Mucosa of descending colon (tissue), 3 donors: ENCODE measurements around the gene CNOT11. TPM values are rescaled to one million over a fixed set of nuclear protein-coding genes. Genes with fewer than 3 reads are reported as not detected.

Source experiments
- ATAC-seq: fragments of 200-7000 bp; cut with Tn5 transposase; one replicate; pipeline ENCODE4 v1.9.1; 2020; ENCODE audit warnings: mild to moderate bottlenecking, moderate library complexity
- DNase-seq, 3 donors: peaks; one replicate each; pipeline ENCODE4 v3.0.0-alpha.2; 2020
- H3K36me3 ChIP-seq: fragments of 200-600 bp; one replicate; pipeline ENCODE4 v1.8.0; 2021; ENCODE audit warnings: low read depth, mild to moderate bottlenecking
- H3K4me1 ChIP-seq: fragments of 200-600 bp; one replicate; pipeline ENCODE4 v1.8.0; 2021; ENCODE audit warnings: low read depth, mild to moderate bottlenecking
- H3K4me3 ChIP-seq: fragments of 200-600 bp; one replicate; pipeline ENCODE4 v1.8.0; 2021; ENCODE audit warnings: mild to moderate bottlenecking
- H3K9me3 ChIP-seq: fragments of 200-600 bp; one replicate; pipeline ENCODE4 v1.8.0; 2021; ENCODE audit warnings: mild to moderate bottlenecking
- CTCF ChIP-seq: fragments of 200-600 bp; IDR thresholded peaks from one replicate; pipeline ENCODE4 v1.8.0; 2022; ENCODE audit warnings: antibody characterized with exemption, mild to moderate bottlenecking
- intact Hi-C, 2 donors: fragments of 100-400 bp; cut with DNase I in 1 of 2; cut with micrococcal nuclease in 1 of 2; formaldehyde crosslinking; loops; one replicate each; pipeline versions ENCODE4 v1.11.0 to v1.11.1; 2022; cut with DNase I, micrococcal nuclease
- total RNA-seq, 3 donors: library from RNA; stranded (reverse); fragmentation: NEBNext Ultra II Directional in 2 of 3; extraction: Animal tissue kit (Norgen Biotek cat#: 25700) in 2 of 3; gene quantifications; one replicate each; pipeline versions ENCODE4 v1.2.1 to v1.2.4, GENCODE V29; 2021 to 2023
- donor health status: DM: no; HTN: no; CAD: no; lungs with moderate emphysema.
- donor health status: DM: no; HTN: no; CAD: no.
- donor health status: DM: no; HTN: yes; CAD: no.

Gene CNOT11
- total RNA-seq, 3 donors from 2014 or later = 39.3 to 56.7 (median 54.4) TPM

GRCh38 chr2:101255501-101255900, 2.8 kb downstream of the CNOT11 start:
- H3K36me3 ChIP-seq = no peaks in the 10 kb centered on the region
- DNase-seq = no peak
- TF ChIP-seq CTCF = no peak
- peaks cover 25% of the 10 kb centered on the region for H3K4me1 ChIP-seq
- no peak for ATAC-seq
- no peak overlapping the region for H3K4me3 ChIP-seq
- H3K9me3 ChIP-seq = no peaks in the 10 kb centered on the region
- intact Hi-C loops = no loop called here

GRCh38 chr2:101256316-101256715, 3.6 kb downstream of the CNOT11 start:
- DNase-seq (no peak), ATAC-seq (no peak)
- TF ChIP-seq CTCF = no peak
- Histone ChIP-seq H3K4me3 (no peak overlapping the region), H3K9me3 (no peaks in the 10 kb centered on the region), H3K4me1 (peaks cover 18% of the 10 kb centered on the region), H3K36me3 (no peaks in the 10 kb centered on the region)
- intact Hi-C loops = no loop called here

- Histone ChIP-seq H3K9me3 (no peaks in the 10 kb centered on the region), H3K4me1 (peaks cover 17% of the 10 kb centered on the region), H3K36me3 (no peaks in the 10 kb centered on the region), H3K4me3 (no peak overlapping the region)
- no peak for DNase-seq
- intact Hi-C loops = no loop called here
- no peak for ATAC-seq
- TF ChIP-seq CTCF = no peak
Measured at GRCh38 chr2:101258804-101259203, 6.1 kb downstream of the CNOT11 start.

- ATAC-seq (no peak), DNase-seq (no peak)
- Histone ChIP-seq H3K4me1 (peaks cover 6% of the 10 kb centered on the region), H3K4me3 (no peak overlapping the region), H3K9me3 (no peaks in the 10 kb centered on the region), H3K36me3 (no peaks in the 10 kb centered on the region)
- no peak for TF ChIP-seq CTCF
- intact Hi-C loops = no loop called here
Measured at GRCh38 chr2:101262142-101262541, 9.5 kb downstream of the CNOT11 start.

- Histone ChIP-seq H3K4me3 (no peak overlapping the region), H3K36me3 (no peaks in the 10 kb centered on the region), H3K9me3 (no peaks in the 10 kb centered on the region), H3K4me1 (peaks cover 11% of the 10 kb centered on the region)
- ATAC-seq (no peak), DNase-seq (no peak)
- intact Hi-C loops = no loop called here
- no peak for TF ChIP-seq CTCF
Measured at GRCh38 chr2:101263377-101263800, 10.7 kb downstream of the CNOT11 start.

GRCh38 chr2:101264360-101264939, 11.8 kb downstream of the CNOT11 start:
- Histone ChIP-seq H3K36me3 (no peaks in the 10 kb centered on the region), H3K4me1 (peaks cover 11% of the 10 kb centered on the region), H3K9me3 (no peaks in the 10 kb centered on the region), H3K4me3 (no peak overlapping the region)
- intact Hi-C loops = no loop called here
- no peak for DNase-seq
- no peak for TF ChIP-seq CTCF
- ATAC-seq = no peak
